Measurements from ENCODE around the gene RPP25L.

Gene RPP25L

GRCh38 chr9:34582787-34583186 lies 29.1 kb downstream of the RPP25L start:
- DNase-seq = no peak

GRCh38 chr9:34581318-34581717 lies 30.6 kb downstream of the RPP25L start:
- DNase-seq = no peak

- DNase-seq = no peak
These were observed 31.5 kb downstream of the RPP25L start for GRCh38 chr9:34580358-34580757.

GRCh38 chr9:34579808-34580163 lies 32.1 kb downstream of the RPP25L start:
- no peak for DNase-seq

- DNase-seq = no peak
These were observed 32.6 kb downstream of the RPP25L start for GRCh38 chr9:34579104-34579807.

GRCh38 chr9:34578241-34579103 lies 33.4 kb downstream of the RPP25L start:
- no peak for DNase-seq

- DNase-seq = no peak
These were observed 34.3 kb downstream of the RPP25L start for GRCh38 chr9:34577400-34578240.

GRCh38 chr9:34576597-34577399 lies 35.1 kb downstream of the RPP25L start:
- DNase-seq = no peak

GRCh38 chr9:34575862-34576596 lies 35.9 kb downstream of the RPP25L start:
- no peak for DNase-seq

GRCh38 chr9:34575241-34575640 lies 36.7 kb downstream of the RPP25L start:
- no peak for DNase-seq

- DNase-seq = no peak
These were observed 37.3 kb downstream of the RPP25L start for GRCh38 chr9:34574571-34574970.

- DNase-seq = no peak
These were observed 38.1 kb downstream of the RPP25L start for GRCh38 chr9:34573599-34574325.

- DNase-seq = no peak
These were observed 39.3 kb downstream of the RPP25L start for GRCh38 chr9:34572628-34573027.

- no peak for DNase-seq
These were observed 39.8 kb downstream of the RPP25L start for GRCh38 chr9:34572092-34572491.

GRCh38 chr9:34571481-34571810 lies 40.5 kb downstream of the RPP25L start:
- DNase-seq = no peak

GRCh38 chr9:34570809-34571480 lies 41.0 kb downstream of the RPP25L start:
- no peak for DNase-seq

- no peak for DNase-seq
These were observed 41.5 kb downstream of the RPP25L start for GRCh38 chr9:34570376-34570775.

GRCh38 chr9:34568774-34569173 lies 43.1 kb downstream of the RPP25L start:
- DNase-seq = no peak

- DNase-seq = no peak
These were observed 43.8 kb downstream of the RPP25L start for GRCh38 chr9:34568133-34568532.

- DNase-seq = no peak
These were observed 44.9 kb downstream of the RPP25L start for GRCh38 chr9:34566972-34567371.

GRCh38 chr9:34566322-34566721 lies 45.6 kb downstream of the RPP25L start:
- DNase-seq = no peak

Measured in activated CD4-positive, alpha-beta T cell treated with anti-CD3 and anti-CD28 coated beads, Interleukin-2, Interleukin-6, amounts not matched to agents 100 ng/mL and 50 ng/mL, durations not matched to agents 16 hours and 8 hours (primary cell).